HG02763 (cell line): Measurements from ENCODE around the gene IRAG1.

Source experiments
- ATAC-seq: cut with Tn5 transposase; IDR thresholded peaks from one replicate; pipeline ENCODE4 v1.9.1; 2021; ENCODE audit warnings: mild to moderate bottlenecking, moderate library complexity; ENCODE audit not compliant: unreplicated experiment

IRAG1 gene

GRCh38 chr11:10646681-10647355 lies 46.7 kb downstream of the IRAG1 start:
- no peak for ATAC-seq

- no peak for ATAC-seq
Measured at GRCh38 chr11:10646005-10646404, 47.5 kb downstream of the IRAG1 start.

DNA sequence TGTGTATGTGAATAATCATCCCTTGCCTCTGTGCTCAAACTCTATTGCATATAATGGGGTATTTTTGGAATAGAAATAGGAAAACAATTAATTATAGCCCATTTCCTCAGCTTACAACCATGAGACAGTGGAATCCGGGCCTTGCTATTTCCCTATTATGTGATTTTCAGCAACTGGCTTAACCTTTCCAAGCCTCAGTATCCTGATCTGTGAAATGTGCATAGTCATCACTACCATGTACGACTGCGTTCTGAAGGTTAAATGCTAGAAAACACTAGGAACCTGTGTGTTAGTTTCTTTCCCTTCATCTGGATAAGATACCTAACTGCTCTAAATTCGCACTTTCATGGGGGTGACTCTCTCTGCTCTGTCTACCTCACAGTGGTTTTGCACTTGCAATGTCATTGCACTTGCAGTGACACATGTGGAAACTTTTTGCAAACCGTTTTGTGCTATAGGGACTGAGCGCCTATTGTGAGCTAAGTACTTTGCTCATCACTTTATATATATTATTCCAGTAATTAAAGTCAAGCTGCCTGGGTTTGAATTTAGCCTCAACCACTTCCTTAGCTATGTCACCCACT lies 48.3 kb downstream of the IRAG1 start:
- ATAC-seq, result no peak
